SK-N-SH (cell line): Measurements from ENCODE around the gene TULP1. TPM values are rescaled to one million over a fixed set of nuclear protein-coding genes. Genes with fewer than 3 reads are reported as not detected.

Experiments used
- CTCF ChIA-PET: fragments of 300-600, 350-600 bp; formaldehyde crosslinking; extraction: SDS; loops from one replicate; lab custom pipeline; 2021; lab: Yijun Ruan, JAX
- POLR2A ChIA-PET: fragments of 350-600 bp; sonication (Branson Sonifier 250); formaldehyde crosslinking; extraction: SDS; loops from one replicate; lab custom pipeline; 2020; ENCODE audit warnings: antibody characterized with exemption, inconsistent platforms; lab: Yijun Ruan, JAX
- DNase-seq: peaks from one replicate; pipeline ENCODE4 v3.0.0; 2012
- H2AFZ ChIP-seq: fragments of 200-600 bp; sonication (generic); 2 replicates; pipeline ENCODE4 v1.8.1; 2016; ENCODE audit warnings: antibody characterized with exemption, mild to moderate bottlenecking, low read depth
- H3F3A ChIP-seq: fragments of 200-600 bp; sonication (generic); replicated peaks from 2 replicates; pipeline ENCODE3; 2016; ENCODE audit warnings: antibody characterized with exemption, mild to moderate bottlenecking; ENCODE audit not compliant: insufficient read depth
- H3K27ac ChIP-seq, 2 experiments: fragments of 200-500 bp in 1 of 2; fragments of 200-600 bp in 1 of 2; sonication (Bioruptor generic) in 1 of 2; sonication (generic), shearing (Covaris generic) in 1 of 2; 2 replicates each; pipeline versions ENCODE4 v1.5.1 to v1.6.1; 2014 to 2016; ENCODE audit warnings: low read depth in 2 of 2, inconsistent platforms in 1 of 2, low read length in 1 of 2, mild to moderate bottlenecking in 1 of 2, mixed read lengths in 1 of 2
- H3K27me3 ChIP-seq: fragments of 200-600 bp; sonication (generic), shearing (Covaris generic); 2 replicates; pipeline ENCODE4 v1.6.1; 2016; ENCODE audit warnings: mixed run types; ENCODE audit not compliant: insufficient read depth
- H3K36me3 ChIP-seq, 2 experiments: fragments of 200-500 bp in 1 of 2; fragments of 200-600 bp in 1 of 2; sonication (Bioruptor generic) in 1 of 2; sonication (generic) in 1 of 2; replicated peaks in 1 of 2; 2 replicates each; pipeline versions ENCODE3 to v1.5.1; 2014 to 2016; ENCODE audit warnings: low read length in 1 of 2, mild to moderate bottlenecking in 1 of 2; ENCODE audit not compliant: insufficient read depth in 2 of 2, control insufficient read depth in 1 of 2
- H3K4me1 ChIP-seq, 2 experiments: fragments of 200-500 bp in 1 of 2; fragments of 200-600 bp in 1 of 2; sonication (Bioruptor generic) in 1 of 2; sonication (generic), shearing (Covaris generic) in 1 of 2; 2 replicates each; pipeline versions ENCODE4 v1.5.1 to v1.6.1; 2014 to 2016; ENCODE audit warnings: low read depth in 1 of 2, low read length in 1 of 2, mixed run types in 1 of 2; ENCODE audit not compliant: insufficient read depth in 2 of 2, control insufficient read depth in 1 of 2
- H3K4me2 ChIP-seq: fragments of 200-600 bp; sonication (generic), shearing (Covaris generic); 2 replicates; pipeline ENCODE4 v1.6.1; 2017; ENCODE audit warnings: mixed run types
- H3K4me3 ChIP-seq, 2 experiments: fragments of 200-500 bp in 1 of 2; fragments of 200-600 bp in 1 of 2; sonication (Bioruptor generic) in 1 of 2; sonication (generic), shearing (Covaris generic) in 1 of 2; 2 replicates each; pipeline versions ENCODE4 v1.5.1 to v1.8.1; 2014 to 2016; ENCODE audit warnings: low read depth in 2 of 2, inconsistent platforms in 1 of 2, low read length in 1 of 2, mild to moderate bottlenecking in 1 of 2, mixed read lengths in 1 of 2, moderate library complexity in 1 of 2
- H3K79me2 ChIP-seq: fragments of 200-600 bp; sonication (generic); 2 replicates; pipeline ENCODE4 v1.8.1; 2017; ENCODE audit warnings: mild to moderate bottlenecking; ENCODE audit not compliant: insufficient read depth
- H3K9ac ChIP-seq: fragments of 200-600 bp; sonication (generic); 2 replicates; pipeline ENCODE4 v1.6.1; 2017; ENCODE audit warnings: mixed run types
- H3K9me2 ChIP-seq: fragments of 200-600 bp; sonication (generic); 2 replicates; pipeline ENCODE4 v1.6.1; 2017; ENCODE audit warnings: mixed run types
- H3K9me3 ChIP-seq: fragments of 200-600 bp; sonication (generic); 2 replicates; pipeline ENCODE4 v1.6.1; 2017; ENCODE audit warnings: mixed run types, mild to moderate bottlenecking, moderate library complexity
- H4K20me1 ChIP-seq: fragments of 200-600 bp; sonication (generic); 2 replicates; pipeline ENCODE4 v1.6.1; 2017; ENCODE audit warnings: mild to moderate bottlenecking, mixed run types; ENCODE audit not compliant: insufficient read depth
- CHD2 ChIP-seq: fragments of 150-350 bp; IDR thresholded peaks from 2 replicates; pipeline ENCODE4 v1.6.1; 2018; ENCODE audit warnings: low read length; ENCODE audit not compliant: partially characterized antibody
- ELF1 ChIP-seq: IDR thresholded peaks from 2 replicates; pipeline ENCODE4 v1.4.0; 2012
- EP300 ChIP-seq, 2 experiments: IDR thresholded peaks; 2 replicates each; pipeline versions ENCODE4 v1.4.0 to v1.6.1; 2012; ENCODE audit warnings: borderline replicate concordance in 1 of 2, low read depth in 1 of 2, low read length in 1 of 2
- EZH2phosphoT487 ChIP-seq: fragments of 200-600 bp; sonication (generic); IDR thresholded peaks from 2 replicates; pipeline ENCODE4 v1.6.1; 2017; ENCODE audit warnings: low read depth, mixed run types, mild to moderate bottlenecking, antibody characterized with exemption, moderate library complexity, borderline replicate concordance
- FOSL2 ChIP-seq: IDR thresholded peaks from 2 replicates; pipeline ENCODE4 v1.4.0; 2012; ENCODE audit warnings: low read depth, mild to moderate bottlenecking, moderate library complexity, borderline replicate concordance
- FOXJ3 ChIP-seq: sonication (generic); formaldehyde crosslinking; IDR thresholded peaks from 2 replicates; pipeline ENCODE4 v1.5.1; 2020; ENCODE audit warnings: mild to moderate bottlenecking, missing genetic modification reagents
- FOXM1 ChIP-seq: IDR thresholded peaks from 2 replicates; pipeline ENCODE4 v1.4.0; 2012; ENCODE audit warnings: low read depth, mild to moderate bottlenecking
- GABPA ChIP-seq: IDR thresholded peaks from 2 replicates; pipeline ENCODE4 v1.4.0; 2012; ENCODE audit warnings: low read depth, mild to moderate bottlenecking
- GATA2 ChIP-seq: sonication (generic); formaldehyde crosslinking; IDR thresholded peaks from 2 replicates; pipeline ENCODE4 v1.5.0; 2020; ENCODE audit warnings: mild to moderate bottlenecking, missing genetic modification reagents
- JUND ChIP-seq: IDR thresholded peaks from 2 replicates; pipeline ENCODE4 v1.4.0; 2012
- MAX ChIP-seq: IDR thresholded peaks from 2 replicates; pipeline ENCODE4 v1.4.0; 2012; ENCODE audit warnings: low read depth
- MEF2A ChIP-seq: IDR thresholded peaks from 2 replicates; pipeline ENCODE4 v1.4.0; 2012; ENCODE audit warnings: low read depth, borderline replicate concordance
- POLR2AphosphoS5 ChIP-seq: IDR thresholded peaks from 2 replicates; pipeline ENCODE4 v1.6.1; 2012; ENCODE audit warnings: low read depth, low read length
- RAD21 ChIP-seq: IDR thresholded peaks from 2 replicates; pipeline ENCODE4 v1.6.1; 2012; ENCODE audit warnings: mild to moderate bottlenecking, low read length
- RCOR1 ChIP-seq: fragments of 150-350 bp; IDR thresholded peaks from 2 replicates; pipeline ENCODE4 v1.6.1; 2017; ENCODE audit warnings: antibody characterized with exemption, low read length
- REST ChIP-seq: IDR thresholded peaks from 2 replicates; pipeline ENCODE4 v1.6.1; 2012; ENCODE audit warnings: mild to moderate bottlenecking, low read depth, low read length, moderate library complexity
- RFX5 ChIP-seq: IDR thresholded peaks from 2 replicates; pipeline ENCODE4 v1.6.1; 2012; ENCODE audit warnings: mild to moderate bottlenecking, improper control_type of control experiment, low read length
- TAF1 ChIP-seq: IDR thresholded peaks from 2 replicates; pipeline ENCODE4 v1.6.1; 2012; ENCODE audit warnings: low read depth, mild to moderate bottlenecking, low read length, moderate library complexity, borderline replicate concordance
- TCF12 ChIP-seq: IDR thresholded peaks from 2 replicates; pipeline ENCODE4 v1.4.0; 2012
- TEAD4 ChIP-seq: IDR thresholded peaks from 2 replicates; pipeline ENCODE4 v1.4.0; 2012; ENCODE audit warnings: mild to moderate bottlenecking, borderline replicate concordance; ENCODE audit not compliant: insufficient read depth
- ZBTB33 ChIP-seq: IDR thresholded peaks from 2 replicates; pipeline ENCODE4 v1.4.0; 2012; ENCODE audit warnings: low read depth, borderline replicate concordance
- WGBS: methylation state at CpG from one replicate; pipeline ENCODE4 v1.1.6; 2017; ENCODE audit warnings: low lambda C conversion rate; 5-methylcytosine and 5-hydroxymethylcytosine counted together
- polyA plus RNA-seq, 3 experiments: library from polyadenylated mRNA; depleted of rRNA; stranded (reverse); fragments of >200 nt; gene quantifications; 2 replicates each; pipeline ENCODE4 v1.2.3, GENCODE V29; 2012

TULP1 gene
- polyA plus RNA-seq, 1 of the 3 experiments (the other 2 are of a cell fraction), result not detected

- no peak overlapping the region for H3K4me3 ChIP-seq
- TF ChIP-seq MAX (no peak), FOXJ3 (no peak), CHD2 (no peak), EZH2phosphoT487 (no peak), RFX5 (no peak), ELF1 (no peak), RCOR1 (no peak), TAF1 (no peak), MEF2A (no peak), TEAD4 (no peak)
- 45% methylated on average over 4 of the region's 6 CpGs for WGBS
- H3K9me3 ChIP-seq, result no peaks in the 10 kb centered on the region
- ChIA-PET CTCF (interaction anchor here (0.7 to 1.7 kb wide), 2 partner anchors 20 to 179 kb away, joined by 3 to 4 read pairs; no protein-coding TSS in a partner anchor), POLR2A (no interaction called here)
- no peak overlapping the region for H3K27ac ChIP-seq
- no peaks in the 10 kb centered on the region for H3K36me3 ChIP-seq
- no peaks in the 10 kb centered on the region; a peak in 1 of 4 replicates for H3K4me1 ChIP-seq
- no peaks in the 10 kb centered on the region for H4K20me1 ChIP-seq
- H3K79me2 ChIP-seq, result no peaks in the 10 kb centered on the region
- no peaks in the 10 kb centered on the region for H3K27me3 ChIP-seq
- no peak overlapping the region for H3K9ac ChIP-seq
- H3K9me2 ChIP-seq, result no peaks in the 10 kb centered on the region
- no peak overlapping the region for H3K4me2 ChIP-seq
- H2AFZ ChIP-seq, result no peak overlapping the region
- no peaks in the 10 kb centered on the region for H3F3A ChIP-seq
- no peak for DNase-seq
These were observed 44.5 kb upstream of the TULP1 start for GRCh38 chr6:35557239-35557638.

GRCh38 chr6:35554811-35555210 lies 42.1 kb upstream of the TULP1 start:
- Histone ChIP-seq H2AFZ (no peak overlapping the region), H3F3A (peaks cover 4% of the 10 kb centered on the region), H3K27me3 (no peaks in the 10 kb centered on the region), H3K4me2 (no peak overlapping the region), H3K36me3 (no peaks in the 10 kb centered on the region), H3K4me1 (no peaks in the 10 kb centered on the region; a peak in 1 of 4 replicates), H3K9me3 (no peaks in the 10 kb centered on the region), H3K79me2 (no peaks in the 10 kb centered on the region), H3K27ac (no peak overlapping the region), H3K4me3 (no peak overlapping the region), H3K9ac (no peak overlapping the region), H4K20me1 (no peaks in the 10 kb centered on the region), H3K9me2 (no peaks in the 10 kb centered on the region)
- TF ChIP-seq TCF12, result no peak
- no peak for TF ChIP-seq EP300 (IDR thresholded peaks at IDR 0.05; ENCODE audit: borderline replicate concordance in 1 of 2, low read depth in 1 of 2, low read length in 1 of 2)
- TF ChIP-seq JUND, result no peak
- no peak for TF ChIP-seq TAF1
- TF ChIP-seq FOXM1, result no peak
- TF ChIP-seq FOXJ3, result no peak
- TF ChIP-seq RAD21, result no peak
- no peak for TF ChIP-seq REST
- no peak for TF ChIP-seq ZBTB33
- no peak for TF ChIP-seq POLR2AphosphoS5
- no peak for TF ChIP-seq MEF2A
- TF ChIP-seq FOSL2, result no peak
- no peak for TF ChIP-seq GATA2 (CRISPR knock-in tag)
- no peak for TF ChIP-seq GABPA
- ChIA-PET POLR2A (no interaction called here), CTCF (interaction anchor here (1.3 to 2.3 kb wide), 5 partner anchors 13 to 182 kb away, joined by 3 to 12 read pairs (median 7); no protein-coding TSS in a partner anchor)
- WGBS, result 76% methylated on average over 3 of the region's 4 CpGs
- DNase-seq, result no peak
